Body of pancreas (tissue), 4 donors: ENCODE measurements around the gene PDE6H. TPM values are rescaled to one million over a fixed set of nuclear protein-coding genes. Genes with fewer than 3 reads are reported as not detected.

ENCODE experiments used
- ATAC-seq: fragments of 150-250 bp; one replicate; pipeline ENCODE4 v1.9.1; 2016
- DNase-seq, 4 donors: peaks; one replicate each; pipeline ENCODE4 v3.0.0-alpha.2; 2019
- H3K27ac ChIP-seq, 4 donors: fragments of 200-600 bp; sonication (generic); 1 replicate in 3 of 4; 2 replicates in 1 of 4; pipeline versions ENCODE4 v1.5.1 to v1.6.1; 2016 to 2019; ENCODE audit warnings: mild to moderate bottlenecking in 1 of 4, mixed read lengths in 1 of 4, moderate library complexity in 1 of 4
- H3K27me3 ChIP-seq, 2 donors: fragments of 200-600 bp; sonication (generic); one replicate each; pipeline ENCODE4 v1.6.0; 2016; ENCODE audit warnings: mild to moderate bottlenecking in 1 of 2
- H3K36me3 ChIP-seq, 2 donors: fragments of 200-600 bp; sonication (generic); replicated peaks in 1 of 2; 2 replicates each; pipeline ENCODE4 v1.5.1; 2016; ENCODE audit warnings: low read depth in 2 of 2; ENCODE audit not compliant: insufficient read depth in 1 of 2
- H3K4me1 ChIP-seq: fragments of 200-600 bp; sonication (generic); one replicate; pipeline ENCODE4 v1.6.0; 2016
- H3K4me3 ChIP-seq, 2 donors: fragments of 200-600 bp; sonication (generic); 1 replicate in 1 of 2; 2 replicates in 1 of 2; pipeline ENCODE4 v1.5.1; 2016 to 2019
- H3K9me3 ChIP-seq, 3 donors: fragments of 200-600 bp; sonication (generic); 1 replicate in 2 of 3; 2 replicates in 1 of 3; pipeline ENCODE4 v1.5.1; 2016
- CTCF ChIP-seq, 7 experiments: fragments of 450-650 bp in 4 of 7; fragments of 200-600 bp in 3 of 7; sonication (generic) in 3 of 7; IDR thresholded peaks; one replicate each; pipeline ENCODE4 v1.5.1; 2016 to 2019; ENCODE audit warnings: antibody characterized with exemption in 7 of 7
- POLR2A ChIP-seq, 3 donors: fragments of 450-650 bp; IDR thresholded peaks; one replicate each; pipeline ENCODE4 v1.6.1; 2016; ENCODE audit warnings: antibody characterized with exemption in 3 of 3, mild to moderate bottlenecking in 2 of 3
- WGBS, 2 donors: methylation state at CpG; one replicate each; pipeline ENCODE4 v1.1.5; 2017; 5-methylcytosine and 5-hydroxymethylcytosine counted together
- intact Hi-C: fragments of 100-400 bp; cut with DNase I; formaldehyde crosslinking; loops from one replicate; pipeline ENCODE4 v1.15.1; 2023
- total RNA-seq, 2 donors: library from RNA; depleted of rRNA; stranded (reverse); fragments of >200 nt; gene quantifications; one replicate each; pipeline ENCODE4 v1.1.0, GENCODE V29; 2016

PDE6H gene
- total RNA-seq, 2 donors from 2014 or later: not detected

- H3K27me3 ChIP-seq: no peaks in the 10 kb centered on the region
- WGBS, 2 donors: 21 to 32% methylated on average over 6 of the region's 6 CpGs
- H3K4me3 ChIP-seq: no peak overlapping the region
- H3K4me1 ChIP-seq: peaks cover 6% of the 10 kb centered on the region
- intact Hi-C loops: loop anchor here (5.0 kb wide), 1 partner anchor 155 kb away; no protein-coding TSS in a partner anchor
- no peak for ATAC-seq
- no peak overlapping the region for H3K27ac ChIP-seq
- DNase-seq: peak in 2 of 4 donors; percentile 15 to 19
- TF ChIP-seq CTCF (IDR thresholded peaks at IDR 0.05) (no peak), POLR2A (IDR thresholded peaks at IDR 0.05) (no peak)
- H3K9me3 ChIP-seq: no peaks in the 10 kb centered on the region
- H3K36me3 ChIP-seq: no peaks in the 10 kb centered on the region
Observed at GRCh38 chr12:15001733-15002382, 29.0 kb downstream of the PDE6H start.

GRCh38 chr12:15004421-15004820 lies 31.6 kb downstream of the PDE6H start:
- DNase-seq (no peak), ATAC-seq (no peak)
- WGBS, 2 donors: 48 to 54% methylated on average over 2 of the region's 2 CpGs
- peaks cover 4% of the 10 kb centered on the region for H3K4me1 ChIP-seq
- no peaks in the 10 kb centered on the region for H3K36me3 ChIP-seq
- TF ChIP-seq CTCF (IDR thresholded peaks at IDR 0.05) (no peak), POLR2A (IDR thresholded peaks at IDR 0.05) (no peak)
- no peak overlapping the region for H3K27ac ChIP-seq
- no peak overlapping the region for H3K4me3 ChIP-seq
- no peaks in the 10 kb centered on the region for H3K9me3 ChIP-seq
- no peaks in the 10 kb centered on the region for H3K27me3 ChIP-seq
- intact Hi-C loops: loop anchor here (5.0 kb wide), 1 partner anchor 157 kb away; no protein-coding TSS in a partner anchor

GRCh38 chr12:15005064-15005463 lies 32.2 kb downstream of the PDE6H start:
- ATAC-seq: no peak

GRCh38 chr12:15007551-15007950 lies 34.7 kb downstream of the PDE6H start:
- ATAC-seq: no peak
- Histone ChIP-seq H3K36me3 (no peaks in the 10 kb centered on the region), H3K27ac (no peak overlapping the region), H3K4me3 (no peak overlapping the region), H3K27me3 (no peaks in the 10 kb centered on the region), H3K4me1 (no peaks in the 10 kb centered on the region), H3K9me3 (no peaks in the 10 kb centered on the region)
- intact Hi-C loops: no loop called here
- TF ChIP-seq POLR2A (IDR thresholded peaks at IDR 0.05) (no peak), CTCF (IDR thresholded peaks at IDR 0.05) (no peak)
- DNase-seq: no peak
- WGBS, 2 donors: 53 to 64% methylated on average over 3 of the region's 3 CpGs

More at GRCh38 chr12:15005064-15005463, 32.2 kb downstream of the PDE6H start:
- Histone ChIP-seq H3K27ac (no peak overlapping the region), H3K4me3 (no peak overlapping the region), H3K27me3 (no peaks in the 10 kb centered on the region), H3K4me1 (no peaks in the 10 kb centered on the region), H3K36me3 (no peaks in the 10 kb centered on the region), H3K9me3 (no peaks in the 10 kb centered on the region)
- TF ChIP-seq CTCF (IDR thresholded peaks at IDR 0.05) (no peak), POLR2A (IDR thresholded peaks at IDR 0.05) (no peak)
- no peak for DNase-seq
- intact Hi-C loops: no loop called here

GRCh38 chr12:15011162-15011561 lies 38.3 kb downstream of the PDE6H start:
- DNase-seq (no peak), ATAC-seq (no peak)
- Histone ChIP-seq H3K4me1 (peaks cover 3% of the 10 kb centered on the region), H3K27ac (no peak overlapping the region), H3K4me3 (no peak overlapping the region), H3K9me3 (no peaks in the 10 kb centered on the region), H3K36me3 (no peaks in the 10 kb centered on the region), H3K27me3 (no peaks in the 10 kb centered on the region)
- intact Hi-C loops: no loop called here
- TF ChIP-seq CTCF (IDR thresholded peaks at IDR 0.05): peak in 2 of 7 experiments; percentile 16 to 17
- TF ChIP-seq POLR2A (IDR thresholded peaks at IDR 0.05): no peak
